ENCODE results near the gene RNF114. TPM values are rescaled to one million over a fixed set of nuclear protein-coding genes. Genes with fewer than 3 reads are reported as not detected.

RNF114 gene
- total RNA-seq, 2 experiments from 2014 or later = 61.5 to 70.7 TPM

GRCh38 chr20:49913399-49914047 is 22.7 kb upstream of the RNF114 start:
- no peak for DNase-seq
- Mint-ChIP-seq H3K36me3 (peaks cover 2% of the 10 kb centered on the region), H3K9me3 (no peaks in the 10 kb centered on the region), H3K27me3 (no peaks in the 10 kb centered on the region), H3K4me3 (peak overlapping the region; percentile 91), H3K27ac (no peak overlapping the region), H3K4me1 (peaks cover 28% of the 10 kb centered on the region)

- Mint-ChIP-seq H3K36me3 (peaks cover 1% of the 10 kb centered on the region), H3K27me3 (no peaks in the 10 kb centered on the region), H3K4me1 (peaks cover 28% of the 10 kb centered on the region), H3K27ac (peak overlapping the region; percentile 100), H3K9me3 (no peaks in the 10 kb centered on the region), H3K4me3 (peak overlapping the region; percentile 91)
- DNase-seq = peak; percentile 12
Measured at GRCh38 chr20:49914310-49915117, 21.7 kb upstream of the RNF114 start.

GRCh38 chr20:49915118-49915379 is 21.1 kb upstream of the RNF114 start:
- peaks cover 28% of the 10 kb centered on the region for H3K4me1 Mint-ChIP-seq
- peak overlapping the region; percentile 91 for H3K4me3 Mint-ChIP-seq
- no peaks in the 10 kb centered on the region for H3K36me3 Mint-ChIP-seq
- no peaks in the 10 kb centered on the region for H3K9me3 Mint-ChIP-seq
- no peaks in the 10 kb centered on the region for H3K27me3 Mint-ChIP-seq
- peak overlapping the region; percentile 100 for H3K27ac Mint-ChIP-seq
- DNase-seq = no peak

GRCh38 chr20:49915380-49916145 is 20.6 kb upstream of the RNF114 start, which contains the start of gene SPATA2:
Gene SPATA2, minus strand, starts transcription at chr20:49915529. Its CDS starts 7,039 bp downstream, at chr20:49908490.
- H3K9me3 Mint-ChIP-seq = no peaks in the 10 kb centered on the region
- H3K4me1 Mint-ChIP-seq = peaks cover 28% of the 10 kb centered on the region
- H3K27ac Mint-ChIP-seq = peak within 1 kb of the TSS; percentile 100
- peak within 1 kb of the TSS; percentile 91 for H3K4me3 Mint-ChIP-seq
- H3K36me3 Mint-ChIP-seq = no peaks in the 10 kb centered on the region
- peak; percentile 91 for DNase-seq
- no peaks in the 10 kb centered on the region for H3K27me3 Mint-ChIP-seq

GRCh38 chr20:49916146-49917002 is 19.8 kb upstream of the RNF114 start:
- Mint-ChIP-seq H3K4me1 (peaks cover 28% of the 10 kb centered on the region), H3K9me3 (no peaks in the 10 kb centered on the region), H3K27ac (peak overlapping the region; percentile 100), H3K36me3 (no peaks in the 10 kb centered on the region), H3K27me3 (no peaks in the 10 kb centered on the region), H3K4me3 (peak overlapping the region; percentile 91)
- peak; percentile 19 for DNase-seq

GRCh38 chr20:49918446-49918845 is 17.8 kb upstream of the RNF114 start:
- no peak for DNase-seq
- H3K9me3 Mint-ChIP-seq = no peaks in the 10 kb centered on the region
- H3K4me1 Mint-ChIP-seq = peaks cover 16% of the 10 kb centered on the region
- H3K27me3 Mint-ChIP-seq = no peaks in the 10 kb centered on the region
- H3K4me3 Mint-ChIP-seq = no peak overlapping the region
- H3K27ac Mint-ChIP-seq = no peak overlapping the region
- no peaks in the 10 kb centered on the region for H3K36me3 Mint-ChIP-seq

- Mint-ChIP-seq H3K36me3 (no peaks in the 10 kb centered on the region), H3K4me1 (peaks cover 11% of the 10 kb centered on the region), H3K4me3 (no peak overlapping the region), H3K27ac (no peak overlapping the region), H3K27me3 (no peaks in the 10 kb centered on the region), H3K9me3 (no peaks in the 10 kb centered on the region)
- DNase-seq = no peak
Measured at GRCh38 chr20:49919009-49919408, 17.2 kb upstream of the RNF114 start.

- Mint-ChIP-seq H3K27ac (no peak overlapping the region), H3K27me3 (no peaks in the 10 kb centered on the region), H3K4me1 (peaks cover 6% of the 10 kb centered on the region), H3K36me3 (no peaks in the 10 kb centered on the region), H3K4me3 (no peak overlapping the region), H3K9me3 (no peaks in the 10 kb centered on the region)
- DNase-seq = no peak
Measured at GRCh38 chr20:49919461-49919860, 16.7 kb upstream of the RNF114 start.

GRCh38 chr20:49924247-49924646 is 11.9 kb upstream of the RNF114 start:
- H3K36me3 Mint-ChIP-seq = no peaks in the 10 kb centered on the region
- H3K4me3 Mint-ChIP-seq = no peak overlapping the region
- no peaks in the 10 kb centered on the region for H3K9me3 Mint-ChIP-seq
- no peaks in the 10 kb centered on the region for H3K27me3 Mint-ChIP-seq
- peaks cover 5% of the 10 kb centered on the region for H3K4me1 Mint-ChIP-seq
- no peak for DNase-seq
- H3K27ac Mint-ChIP-seq = no peak overlapping the region

GRCh38 chr20:49925901-49926454 is 10.2 kb upstream of the RNF114 start:
- Mint-ChIP-seq H3K4me3 (no peak overlapping the region), H3K9me3 (no peaks in the 10 kb centered on the region), H3K27me3 (no peaks in the 10 kb centered on the region), H3K27ac (no peak overlapping the region), H3K4me1 (peaks cover 5% of the 10 kb centered on the region), H3K36me3 (no peaks in the 10 kb centered on the region)
- no peak for DNase-seq

GRCh38 chr20:49928411-49929141 is 7.6 kb upstream of the RNF114 start:
- H3K4me3 Mint-ChIP-seq = peak overlapping the region; percentile 40
- no peaks in the 10 kb centered on the region for H3K9me3 Mint-ChIP-seq
- peaks cover 5% of the 10 kb centered on the region for H3K4me1 Mint-ChIP-seq
- H3K27ac Mint-ChIP-seq = peak overlapping the region; percentile 60
- H3K27me3 Mint-ChIP-seq = no peaks in the 10 kb centered on the region
- DNase-seq = peak; percentile 76
- no peaks in the 10 kb centered on the region for H3K36me3 Mint-ChIP-seq

GRCh38 chr20:49929142-49929494 is 7.1 kb upstream of the RNF114 start:
- H3K9me3 Mint-ChIP-seq = no peaks in the 10 kb centered on the region
- H3K4me1 Mint-ChIP-seq = peaks cover 6% of the 10 kb centered on the region
- no peak for DNase-seq
- no peak overlapping the region for H3K27ac Mint-ChIP-seq
- no peaks in the 10 kb centered on the region for H3K36me3 Mint-ChIP-seq
- no peaks in the 10 kb centered on the region for H3K27me3 Mint-ChIP-seq
- no peak overlapping the region for H3K4me3 Mint-ChIP-seq

- no peak for DNase-seq
- H3K27ac Mint-ChIP-seq = peak overlapping the region; percentile 45
- peaks cover 33% of the 10 kb centered on the region for H3K4me1 Mint-ChIP-seq
- H3K9me3 Mint-ChIP-seq = no peaks in the 10 kb centered on the region
- peak overlapping the region; percentile 50 for H3K4me3 Mint-ChIP-seq
- H3K36me3 Mint-ChIP-seq = peaks cover 25% of the 10 kb centered on the region
- no peaks in the 10 kb centered on the region for H3K27me3 Mint-ChIP-seq
Measured at GRCh38 chr20:49935746-49936152, 448 bp upstream of the RNF114 start.
